ENCODE results near the gene APRT. TPM values are rescaled to one million over a fixed set of nuclear protein-coding genes. Genes with fewer than 3 reads are reported as not detected.

Gene APRT
- total RNA-seq, 1 donor from 2014 or later, result 54.4 TPM

DNA sequence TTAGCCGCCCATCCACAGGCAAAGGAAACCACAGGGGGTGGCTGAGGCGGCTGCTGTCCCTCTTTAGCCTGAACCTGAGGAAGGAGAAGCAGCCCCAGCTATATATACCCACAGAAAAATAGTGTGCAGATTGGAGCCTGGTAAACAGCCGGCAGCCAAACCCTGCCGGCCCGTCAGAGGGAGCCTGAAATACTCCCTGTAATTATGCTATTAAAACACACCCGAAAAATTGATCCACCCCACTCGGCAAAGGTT is 33.5 kb downstream of the APRT start:
- H3K4me1 Mint-ChIP-seq (ENCODE audit: low read depth, unreplicated experiment), result peaks cover 18% of the 10 kb centered on the region
- H3K36me3 Mint-ChIP-seq (ENCODE audit: unreplicated experiment), result no peaks in the 10 kb centered on the region
- peaks cover 4% of the 10 kb centered on the region for H3K9me3 Mint-ChIP-seq (ENCODE audit: unreplicated experiment)
- TF ChIP-seq, protein P1, sequence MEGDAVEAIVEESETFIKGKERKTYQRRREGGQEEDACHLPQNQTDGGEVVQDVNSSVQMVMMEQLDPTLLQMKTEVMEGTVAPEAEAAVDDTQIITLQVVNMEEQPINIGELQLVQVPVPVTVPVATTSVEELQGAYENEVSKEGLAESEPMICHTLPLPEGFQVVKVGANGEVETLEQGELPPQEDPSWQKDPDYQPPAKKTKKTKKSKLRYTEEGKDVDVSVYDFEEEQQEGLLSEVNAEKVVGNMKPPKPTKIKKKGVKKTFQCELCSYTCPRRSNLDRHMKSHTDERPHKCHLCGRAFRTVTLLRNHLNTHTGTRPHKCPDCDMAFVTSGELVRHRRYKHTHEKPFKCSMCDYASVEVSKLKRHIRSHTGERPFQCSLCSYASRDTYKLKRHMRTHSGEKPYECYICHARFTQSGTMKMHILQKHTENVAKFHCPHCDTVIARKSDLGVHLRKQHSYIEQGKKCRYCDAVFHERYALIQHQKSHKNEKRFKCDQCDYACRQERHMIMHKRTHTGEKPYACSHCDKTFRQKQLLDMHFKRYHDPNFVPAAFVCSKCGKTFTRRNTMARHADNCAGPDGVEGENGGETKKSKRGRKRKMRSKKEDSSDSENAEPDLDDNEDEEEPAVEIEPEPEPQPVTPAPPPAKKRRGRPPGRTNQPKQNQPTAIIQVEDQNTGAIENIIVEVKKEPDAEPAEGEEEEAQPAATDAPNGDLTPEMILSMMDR (IDR thresholded peaks at IDR 0.05; ENCODE audit: partially characterized antibody, unreplicated experiment), result no peak
- DNase-seq, result no peak
- no peak overlapping the region for H3K27ac Mint-ChIP-seq (ENCODE audit: unreplicated experiment)
- peaks cover 13% of the 10 kb centered on the region for H3K27me3 Mint-ChIP-seq (ENCODE audit: unreplicated experiment)
- no peak overlapping the region for H3K4me3 Mint-ChIP-seq (ENCODE audit: unreplicated experiment)

DNA sequence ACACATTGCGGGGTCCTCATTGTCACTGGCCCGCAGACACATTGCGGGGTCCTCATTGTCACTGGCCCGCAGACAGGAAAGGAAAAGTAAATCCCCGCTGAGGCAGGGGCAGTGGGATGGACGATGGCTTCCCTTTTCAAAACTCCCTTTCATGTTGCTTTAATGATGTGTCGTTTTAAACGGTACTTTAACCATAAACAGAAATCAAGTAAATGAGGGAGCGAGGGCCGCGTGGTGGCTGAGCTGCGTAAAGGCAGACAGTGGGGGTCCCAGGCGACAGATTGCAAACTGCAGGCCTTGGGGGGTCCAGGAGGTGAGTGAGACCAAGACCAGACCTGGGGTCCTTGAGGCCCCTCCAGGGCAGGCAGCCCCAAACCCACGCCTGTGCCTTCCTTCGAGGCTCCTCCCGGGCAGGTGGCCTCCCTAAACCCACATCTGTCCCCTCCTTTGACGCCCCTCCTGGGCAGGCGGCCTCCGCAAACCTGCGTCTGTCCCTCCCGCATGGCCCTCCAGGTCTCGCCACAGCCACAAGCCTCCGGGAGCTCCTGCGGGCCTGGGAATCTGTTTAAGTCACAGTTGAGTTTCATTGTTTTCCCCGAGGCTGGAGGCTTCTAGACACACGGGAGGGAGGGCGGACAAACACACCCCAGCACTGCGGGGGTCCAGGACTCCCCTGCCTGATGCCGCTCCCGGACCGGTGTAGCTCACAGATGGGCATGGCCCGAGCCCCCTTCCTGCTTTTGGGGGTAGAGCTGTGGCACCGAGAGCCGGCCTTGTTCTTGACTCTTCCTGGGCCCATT is 34.1 kb downstream of the APRT start:
- TF ChIP-seq, protein P1 (IDR thresholded peaks at IDR 0.05; ENCODE audit: partially characterized antibody, unreplicated experiment), result no peak
- no peak overlapping the region for H3K27ac Mint-ChIP-seq (ENCODE audit: unreplicated experiment)
- no peaks in the 10 kb centered on the region for H3K36me3 Mint-ChIP-seq (ENCODE audit: unreplicated experiment)
- H3K4me1 Mint-ChIP-seq (ENCODE audit: low read depth, unreplicated experiment), result peaks cover 14% of the 10 kb centered on the region
- peaks cover 5% of the 10 kb centered on the region for H3K9me3 Mint-ChIP-seq (ENCODE audit: unreplicated experiment)
- H3K27me3 Mint-ChIP-seq (ENCODE audit: unreplicated experiment), result peaks cover 12% of the 10 kb centered on the region
- DNase-seq, result peak; percentile 42
- H3K4me3 Mint-ChIP-seq (ENCODE audit: unreplicated experiment), result no peak overlapping the region

DNA sequence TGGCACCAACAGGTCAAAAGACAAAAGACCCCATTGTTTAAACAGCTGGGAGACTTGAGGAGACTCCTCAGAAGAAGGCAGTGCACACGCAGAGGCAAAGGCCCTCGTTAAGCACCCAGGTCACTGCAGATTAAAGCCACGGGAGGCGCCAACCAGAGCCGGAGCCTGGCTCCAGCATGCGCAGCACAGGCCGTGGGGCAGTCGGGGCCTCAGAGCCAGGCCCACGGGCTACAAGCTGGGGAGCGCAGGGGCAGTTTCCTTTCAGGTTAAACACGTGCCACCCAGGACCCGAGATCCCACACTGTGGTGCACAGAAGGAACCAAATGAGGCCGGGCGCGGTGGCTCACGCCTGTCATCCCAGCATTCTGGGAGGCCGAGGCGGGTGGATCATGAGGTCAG is 35.9 kb downstream of the APRT start:
- DNase-seq, result no peak
- H3K27ac Mint-ChIP-seq (ENCODE audit: unreplicated experiment), result no peak overlapping the region
- peaks cover 3% of the 10 kb centered on the region for H3K9me3 Mint-ChIP-seq (ENCODE audit: unreplicated experiment)

DNA sequence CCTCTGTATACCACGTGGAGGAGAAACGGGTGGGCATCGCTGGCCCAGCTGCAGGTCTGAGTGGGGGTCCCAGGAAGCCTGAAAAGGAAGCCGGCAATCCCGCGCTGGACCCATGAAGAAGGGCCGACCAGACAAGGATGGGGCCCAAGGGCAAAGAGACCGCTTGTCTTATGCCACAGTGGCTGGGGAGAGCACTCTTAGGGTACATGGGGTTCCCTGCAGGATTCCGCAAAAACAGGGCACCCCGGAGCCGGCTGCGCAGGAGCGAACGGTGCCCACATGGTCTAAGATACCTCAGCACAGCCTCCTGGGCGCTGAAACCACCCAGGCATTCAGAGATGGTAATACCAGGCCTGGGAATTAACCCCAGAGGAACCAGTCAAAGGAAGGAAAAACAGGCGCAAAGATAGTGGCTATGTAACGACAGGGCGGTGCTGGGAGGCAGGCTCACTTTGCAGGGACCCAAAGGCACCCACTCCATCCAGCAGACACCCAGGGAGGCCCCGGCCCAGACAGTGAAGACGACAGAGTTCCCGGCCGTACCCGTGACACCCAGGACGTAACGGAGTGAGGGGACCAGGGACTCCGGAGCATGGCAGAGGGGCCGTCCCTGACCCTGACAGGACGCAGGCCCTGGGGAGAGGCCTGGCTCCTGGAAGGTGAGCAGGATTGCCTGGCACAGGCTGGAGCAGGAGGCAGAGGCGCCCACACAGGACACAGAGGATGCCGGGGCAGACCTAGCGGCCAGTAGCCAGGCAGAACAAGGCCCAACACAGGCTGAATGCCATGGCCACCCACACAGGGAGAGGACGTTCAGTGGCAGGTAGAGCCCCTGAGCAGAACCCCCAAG is 37.0 kb downstream of the APRT start:
- peaks cover 3% of the 10 kb centered on the region for H3K9me3 Mint-ChIP-seq (ENCODE audit: unreplicated experiment)
- H3K27ac Mint-ChIP-seq (ENCODE audit: unreplicated experiment), result no peak overlapping the region
- no peaks in the 10 kb centered on the region for H3K36me3 Mint-ChIP-seq (ENCODE audit: unreplicated experiment)
- peaks cover 10% of the 10 kb centered on the region for H3K27me3 Mint-ChIP-seq (ENCODE audit: unreplicated experiment)
- TF ChIP-seq, protein P1 (IDR thresholded peaks at IDR 0.05; ENCODE audit: partially characterized antibody, unreplicated experiment), result no peak
- peaks cover 13% of the 10 kb centered on the region for H3K4me1 Mint-ChIP-seq (ENCODE audit: low read depth, unreplicated experiment)
- H3K4me3 Mint-ChIP-seq (ENCODE audit: unreplicated experiment), result no peak overlapping the region
- no peak for DNase-seq

More for the DNA sequence above, 35.9 kb downstream of the APRT start:
- Mint-ChIP-seq H3K4me1 (ENCODE audit: low read depth, unreplicated experiment) (peaks cover 14% of the 10 kb centered on the region), H3K27me3 (ENCODE audit: unreplicated experiment) (peaks cover 11% of the 10 kb centered on the region), H3K4me3 (ENCODE audit: unreplicated experiment) (no peak overlapping the region), H3K36me3 (ENCODE audit: unreplicated experiment) (no peaks in the 10 kb centered on the region)
- TF ChIP-seq, protein P1 (IDR thresholded peaks at IDR 0.05; ENCODE audit: partially characterized antibody, unreplicated experiment), result no peak

Measured in glutamatergic neuron (in vitro differentiated cells).